Activated T-cell treated with anti-CD3 and anti-CD28 coated beads, Interleukin-2, amount 50 U/mL, for 48 hours (primary cell): ENCODE data around the gene FCGR1A.
"Not testable (repeated sequence)": the region's sequence is repeated elsewhere in the genome, so short reads cannot be mapped to it uniquely, and the experiment has no call there.

Experiments
- DNase-seq, 2 experiments: peaks; one replicate each; pipeline ENCODE4 v3.0.0-alpha.2; 2020

FCGR1A gene

DNA sequence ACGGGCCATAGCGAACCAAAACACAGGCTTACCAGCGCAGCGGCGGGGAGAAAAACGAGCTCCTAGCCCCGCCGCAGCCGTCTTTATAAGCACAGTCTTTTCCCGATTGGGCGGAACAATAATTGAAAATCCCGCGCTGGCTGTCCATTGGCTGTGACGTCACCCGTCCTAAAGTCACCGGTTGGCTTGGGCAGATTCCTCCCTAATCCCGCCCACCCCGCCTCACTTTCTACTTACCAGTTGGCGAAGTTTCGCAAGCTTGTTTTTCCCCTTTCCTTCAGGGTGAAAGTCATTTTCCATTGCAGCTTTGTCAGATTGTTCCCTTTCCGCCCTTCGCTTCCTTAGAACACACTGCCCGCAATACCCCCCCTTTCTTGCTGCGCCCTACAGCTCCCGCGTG lies 58.7 kb downstream of the FCGR1A start:
- not testable (repeated sequence) for DNase-seq
